ENCODE data around the gene MTO1.
"Not testable (repeated sequence)": the region's sequence is repeated elsewhere in the genome, so short reads cannot be mapped to it uniquely, and the experiment has no call there.

The MTO1 gene, protein sequence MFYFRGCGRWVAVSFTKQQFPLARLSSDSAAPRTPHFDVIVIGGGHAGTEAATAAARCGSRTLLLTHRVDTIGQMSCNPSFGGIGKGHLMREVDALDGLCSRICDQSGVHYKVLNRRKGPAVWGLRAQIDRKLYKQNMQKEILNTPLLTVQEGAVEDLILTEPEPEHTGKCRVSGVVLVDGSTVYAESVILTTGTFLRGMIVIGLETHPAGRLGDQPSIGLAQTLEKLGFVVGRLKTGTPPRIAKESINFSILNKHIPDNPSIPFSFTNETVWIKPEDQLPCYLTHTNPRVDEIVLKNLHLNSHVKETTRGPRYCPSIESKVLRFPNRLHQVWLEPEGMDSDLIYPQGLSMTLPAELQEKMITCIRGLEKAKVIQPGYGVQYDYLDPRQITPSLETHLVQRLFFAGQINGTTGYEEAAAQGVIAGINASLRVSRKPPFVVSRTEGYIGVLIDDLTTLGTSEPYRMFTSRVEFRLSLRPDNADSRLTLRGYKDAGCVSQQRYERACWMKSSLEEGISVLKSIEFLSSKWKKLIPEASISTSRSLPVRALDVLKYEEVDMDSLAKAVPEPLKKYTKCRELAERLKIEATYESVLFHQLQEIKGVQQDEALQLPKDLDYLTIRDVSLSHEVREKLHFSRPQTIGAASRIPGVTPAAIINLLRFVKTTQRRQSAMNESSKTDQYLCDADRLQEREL

DNA sequence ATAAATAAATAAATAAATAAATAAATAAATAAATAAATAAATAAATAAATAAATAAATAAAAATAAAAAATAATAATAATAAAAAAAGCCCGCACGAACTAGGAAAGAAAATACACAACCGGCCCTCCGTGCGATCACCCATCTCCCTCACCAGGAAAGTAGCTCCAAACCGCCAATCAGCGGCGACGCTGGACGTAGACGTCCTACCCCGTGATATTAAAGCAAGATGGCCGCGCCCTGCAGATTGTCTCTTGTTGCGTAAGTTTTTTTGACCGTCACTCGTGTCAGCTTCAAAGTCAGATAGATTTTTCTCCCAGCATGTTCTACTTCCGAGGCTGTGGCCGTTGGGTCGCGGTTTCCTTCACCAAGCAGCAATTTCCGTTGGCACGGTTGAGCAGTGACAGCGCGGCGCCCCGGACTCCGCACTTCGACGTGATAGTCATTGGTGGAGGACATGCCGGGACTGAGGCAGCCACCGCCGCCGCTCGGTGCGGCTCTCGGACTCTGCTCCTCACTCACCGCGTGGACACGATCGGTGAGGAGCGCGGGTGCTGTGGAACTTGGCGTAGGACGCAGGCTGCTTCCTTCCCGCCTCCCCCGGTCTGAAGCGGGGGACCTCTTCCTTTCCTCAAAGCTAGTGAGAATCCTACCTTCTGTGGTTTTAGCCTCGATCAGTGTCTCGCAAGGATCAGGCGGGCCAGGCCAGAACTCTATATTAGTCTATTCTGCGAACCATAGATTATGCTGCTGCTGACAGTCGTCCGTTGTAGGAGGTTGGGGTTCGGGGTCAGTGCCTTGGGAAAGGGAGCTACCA lies at the start of gene MTO1:
Gene MTO1 (plus strand): TSS at position 201 of the 814 bp plus-strand sequence. CDS start 118 bp downstream, at position 319.
- DNase-seq (ENCODE audit: low read depth in 1 of 2, low spot score in 1 of 2): peak; percentile 83 to 91
- no peak for TF ChIP-seq JUND (IDR thresholded peaks at IDR 0.05; ENCODE audit: low read depth)
- in situ Hi-C loops (cut with HindIII; ENCODE audit: low pct_unique_long_range_greater_than_20kb, low sequenced_read_pairs): no loop called here

DNA sequence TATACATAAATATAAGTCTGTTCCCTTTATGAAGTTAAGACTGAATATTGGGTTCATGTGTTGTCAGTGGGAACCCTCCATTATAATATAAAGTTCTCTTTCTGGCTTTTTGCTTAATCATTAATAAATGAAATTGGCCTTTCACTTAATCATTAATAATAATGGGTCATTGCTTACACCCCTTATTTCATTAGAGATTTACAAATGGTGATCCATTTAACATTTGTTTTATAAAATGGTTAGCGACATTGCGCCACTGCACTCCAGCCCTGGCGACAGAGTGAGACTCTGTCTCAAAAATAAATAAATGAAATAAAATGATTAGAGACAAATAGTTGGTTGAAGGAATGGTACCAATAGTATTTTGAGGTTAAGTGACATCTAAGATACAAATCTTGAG lies 48.4 kb upstream of the MTO1 start:
- no peak for TF ChIP-seq JUND (IDR thresholded peaks at IDR 0.05; ENCODE audit: low read depth)
- in situ Hi-C loops (cut with HindIII; ENCODE audit: low pct_unique_long_range_greater_than_20kb, low sequenced_read_pairs): no loop called here
- no peak for DNase-seq (ENCODE audit: low read depth in 1 of 2, low spot score in 1 of 2)

DNA sequence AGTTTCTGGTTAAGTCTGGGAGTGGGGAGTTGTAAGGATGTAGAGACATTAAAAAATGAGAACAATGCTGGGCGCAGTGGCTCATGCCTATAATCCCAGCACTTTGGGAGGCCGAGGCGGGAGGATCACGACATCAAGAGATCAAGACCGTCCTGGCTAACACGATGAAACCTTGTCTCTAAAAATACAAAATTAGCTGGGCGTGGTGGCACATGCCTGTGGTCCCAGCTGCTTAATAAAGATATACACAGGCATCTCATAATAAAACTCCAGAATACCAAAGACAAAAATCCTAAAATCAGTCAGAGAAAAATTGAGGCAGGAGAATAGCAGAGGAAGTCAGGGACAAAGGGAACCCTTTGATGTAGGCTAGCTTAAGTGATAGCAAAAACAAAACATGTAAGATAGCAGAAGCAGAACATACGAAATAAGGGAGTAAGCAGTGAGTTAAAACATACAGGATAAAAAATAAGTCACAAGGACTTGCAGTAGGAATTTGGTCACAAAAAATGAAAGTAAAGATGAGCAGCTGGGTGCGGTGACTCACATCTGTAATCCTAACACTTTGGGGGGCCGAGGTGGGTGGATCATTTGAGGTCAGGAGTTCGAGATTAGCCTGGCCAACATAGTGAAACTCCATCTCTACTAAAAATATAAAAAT lies 43.3 kb upstream of the MTO1 start:
- DNase-seq (ENCODE audit: low read depth in 1 of 2, low spot score in 1 of 2): no peak
- in situ Hi-C loops (cut with HindIII; ENCODE audit: low pct_unique_long_range_greater_than_20kb, low sequenced_read_pairs): no loop called here
- TF ChIP-seq JUND (IDR thresholded peaks at IDR 0.05; ENCODE audit: low read depth): no peak

DNA sequence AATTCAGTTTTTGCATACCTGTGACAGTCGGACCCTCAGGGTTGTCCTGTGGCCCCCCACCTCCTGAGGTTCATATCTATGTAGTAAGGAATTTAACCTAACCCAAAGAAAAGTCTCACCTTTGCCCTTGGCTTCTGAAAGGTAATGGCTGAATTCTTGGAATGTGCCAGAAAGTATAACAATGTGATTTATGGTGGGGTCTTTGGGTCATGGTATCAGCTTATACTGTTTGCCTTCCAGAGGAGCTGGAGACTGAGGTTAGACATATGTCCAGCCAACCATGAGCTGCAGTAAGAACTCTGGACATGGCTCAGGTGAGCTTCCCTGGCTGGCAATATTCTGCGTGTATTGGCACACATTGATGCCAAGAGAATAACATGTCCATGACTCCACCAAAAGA lies 40.0 kb upstream of the MTO1 start:
- in situ Hi-C loops (cut with HindIII; ENCODE audit: low pct_unique_long_range_greater_than_20kb, low sequenced_read_pairs): no loop called here
- DNase-seq (ENCODE audit: low read depth in 1 of 2, low spot score in 1 of 2): no peak
- no peak for TF ChIP-seq JUND (IDR thresholded peaks at IDR 0.05; ENCODE audit: low read depth)

DNA sequence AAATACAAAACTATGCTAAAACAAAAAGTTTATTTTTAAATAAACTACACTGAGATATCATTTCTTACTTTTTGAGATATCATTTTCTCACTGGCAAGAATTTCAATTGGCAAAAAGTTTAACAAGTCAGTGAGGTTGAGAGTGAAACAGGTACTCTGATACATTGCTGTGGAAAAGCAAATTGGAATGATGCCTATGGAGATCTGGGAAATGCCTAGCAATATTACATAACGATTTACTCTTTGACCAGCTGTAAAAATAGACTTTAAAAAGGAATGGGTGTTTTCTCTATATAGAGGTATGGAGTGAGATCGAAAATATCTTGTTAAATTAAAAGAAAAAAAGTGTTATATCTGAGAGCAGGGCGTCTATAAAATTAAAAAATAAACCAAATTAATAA lies 26.3 kb upstream of the MTO1 start:
- in situ Hi-C loops (cut with HindIII; ENCODE audit: low pct_unique_long_range_greater_than_20kb, low sequenced_read_pairs): no loop called here
- no peak for DNase-seq (ENCODE audit: low read depth in 1 of 2, low spot score in 1 of 2)
- no peak for TF ChIP-seq JUND (IDR thresholded peaks at IDR 0.05; ENCODE audit: low read depth)

DNA sequence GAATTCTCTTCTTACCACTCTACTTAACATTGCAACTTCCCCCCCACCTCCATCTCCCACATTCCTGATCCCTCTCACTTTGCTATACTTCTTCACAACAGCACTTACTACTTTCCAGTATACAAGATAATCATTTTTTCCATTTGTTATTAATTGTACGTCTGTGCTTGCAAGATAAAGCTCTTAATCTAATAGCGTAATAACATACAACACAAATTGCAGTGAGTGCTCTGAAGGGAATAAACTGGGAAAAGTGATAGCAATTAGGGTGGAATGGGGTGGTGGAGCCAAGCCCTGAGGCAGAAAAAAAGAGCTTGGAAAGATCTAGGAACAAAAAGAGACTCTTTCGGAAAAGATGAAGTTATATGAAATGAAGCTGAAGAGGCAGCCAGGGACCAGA lies 18.0 kb upstream of the MTO1 start:
- in situ Hi-C loops (cut with HindIII; ENCODE audit: low pct_unique_long_range_greater_than_20kb, low sequenced_read_pairs): no loop called here
- no peak for DNase-seq (ENCODE audit: low read depth in 1 of 2, low spot score in 1 of 2)

DNA sequence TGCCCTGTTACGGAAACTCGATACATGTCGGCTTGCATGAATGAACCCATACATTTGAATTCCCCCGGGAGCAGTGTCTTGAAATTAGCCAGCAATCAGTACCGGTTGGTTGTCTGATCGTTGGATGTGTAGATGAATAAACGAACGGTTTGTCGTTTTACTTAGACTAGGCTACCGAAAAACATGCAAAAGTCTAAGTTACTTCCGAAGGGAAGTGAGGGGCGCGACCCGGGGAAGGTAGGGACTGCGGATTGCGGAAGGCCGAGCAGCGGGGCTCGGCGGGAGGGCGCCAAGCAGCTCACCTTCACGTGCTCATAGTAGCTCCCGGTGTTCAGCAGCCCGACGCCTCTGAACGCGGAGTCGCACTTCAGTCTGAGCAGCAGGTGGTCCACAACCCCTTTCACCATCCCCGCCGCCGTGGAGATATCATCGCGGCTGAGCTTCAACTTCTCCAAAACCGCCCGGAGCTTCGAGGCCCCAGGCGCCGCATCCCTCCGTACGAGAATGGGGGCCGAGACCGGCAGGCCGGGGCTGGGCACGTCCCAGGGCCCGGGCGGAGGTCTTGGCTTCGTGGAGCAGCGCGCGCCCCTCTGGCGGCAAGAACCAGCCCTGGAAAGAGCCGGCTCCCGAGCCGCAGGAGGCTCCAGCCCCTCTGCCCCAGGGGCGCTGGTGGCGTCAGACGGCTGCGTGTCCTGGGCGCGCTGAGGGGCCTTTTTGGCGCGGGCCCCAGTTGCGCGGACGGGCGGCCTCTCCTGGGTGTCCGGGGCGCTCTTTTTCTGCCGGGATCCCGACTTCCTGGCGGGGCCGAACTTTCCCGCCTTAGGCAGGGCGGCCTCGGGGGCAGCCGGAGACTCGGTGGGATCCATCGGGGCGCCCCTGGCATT lies 10.1 kb upstream of the MTO1 start:
- no peak for DNase-seq (ENCODE audit: low read depth in 1 of 2, low spot score in 1 of 2)

More for the DNA sequence above, 18.0 kb upstream of the MTO1 start:
- no peak for TF ChIP-seq JUND (IDR thresholded peaks at IDR 0.05; ENCODE audit: low read depth)

DNA sequence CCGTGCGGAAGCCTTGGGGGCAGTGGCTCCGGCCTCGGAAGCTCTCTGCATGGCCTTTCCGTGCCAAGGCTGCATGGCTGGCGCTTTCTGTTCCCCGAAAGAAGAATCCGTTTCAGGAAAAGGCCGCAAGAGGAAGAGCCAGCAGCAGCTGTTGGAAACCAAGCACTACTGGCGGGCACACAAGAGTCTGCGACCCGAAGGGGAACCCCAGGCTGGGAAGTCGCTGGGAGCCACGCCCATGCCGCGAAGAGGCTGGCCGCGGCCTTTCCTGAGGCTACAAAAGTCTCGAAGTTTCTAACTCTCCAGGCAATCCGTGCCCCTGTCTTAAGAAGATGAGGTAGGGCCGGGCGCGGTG lies 9.5 kb upstream of the MTO1 start, which contains the start of gene CGAS:
Gene CGAS (minus strand): TSS at position 191 of the 355 bp plus-strand sequence. CDS start 116 bp downstream, at position 75.
- no peak for TF ChIP-seq JUND (IDR thresholded peaks at IDR 0.05; ENCODE audit: low read depth)
- DNase-seq (ENCODE audit: low read depth in 1 of 2, low spot score in 1 of 2): no peak
- in situ Hi-C loops (cut with HindIII; ENCODE audit: low pct_unique_long_range_greater_than_20kb, low sequenced_read_pairs): no loop called here

More for the DNA sequence above, 10.1 kb upstream of the MTO1 start:
- in situ Hi-C loops (cut with HindIII; ENCODE audit: low pct_unique_long_range_greater_than_20kb, low sequenced_read_pairs): no loop called here
- no peak for TF ChIP-seq JUND (IDR thresholded peaks at IDR 0.05; ENCODE audit: low read depth)

DNA sequence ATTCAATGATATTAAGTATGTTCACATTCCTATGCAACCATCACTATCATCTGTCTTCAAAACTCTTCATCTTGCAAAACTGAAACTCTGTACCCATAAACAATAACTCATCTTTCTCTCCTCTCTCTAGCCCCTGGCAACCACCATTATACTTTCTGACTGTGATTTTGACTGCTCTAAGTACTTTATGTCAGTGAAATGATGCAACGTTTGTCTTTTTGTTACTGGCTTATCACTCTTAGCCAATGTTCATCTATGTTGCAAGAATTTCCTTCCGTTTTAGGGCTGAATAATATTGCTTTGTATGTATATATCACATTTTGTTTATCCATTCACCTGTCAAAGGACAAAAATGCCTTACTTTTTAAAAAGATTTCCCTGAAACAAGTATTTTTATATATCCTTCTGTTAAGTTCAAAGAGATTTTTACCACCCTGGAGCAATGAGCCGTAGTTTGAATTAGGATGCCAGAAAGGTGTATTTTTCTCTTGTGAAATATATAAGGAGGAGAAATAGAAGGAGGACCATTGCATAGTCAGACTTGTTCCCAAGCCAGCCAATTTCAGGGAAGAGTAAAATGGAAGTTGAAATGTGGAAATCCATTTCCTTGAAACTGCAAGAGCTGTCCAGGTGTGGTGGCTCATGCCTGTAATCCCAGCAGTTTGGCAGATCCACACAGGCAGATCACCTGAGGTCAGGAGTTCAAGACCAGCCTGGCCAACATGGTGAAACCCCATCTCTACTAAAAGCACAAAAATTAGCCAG lies 5.5 kb upstream of the MTO1 start:
- in situ Hi-C loops (cut with HindIII; ENCODE audit: low pct_unique_long_range_greater_than_20kb, low sequenced_read_pairs): no loop called here
- DNase-seq (ENCODE audit: low read depth in 1 of 2, low spot score in 1 of 2): no peak
- no peak for TF ChIP-seq JUND (IDR thresholded peaks at IDR 0.05; ENCODE audit: low read depth)

DNA sequence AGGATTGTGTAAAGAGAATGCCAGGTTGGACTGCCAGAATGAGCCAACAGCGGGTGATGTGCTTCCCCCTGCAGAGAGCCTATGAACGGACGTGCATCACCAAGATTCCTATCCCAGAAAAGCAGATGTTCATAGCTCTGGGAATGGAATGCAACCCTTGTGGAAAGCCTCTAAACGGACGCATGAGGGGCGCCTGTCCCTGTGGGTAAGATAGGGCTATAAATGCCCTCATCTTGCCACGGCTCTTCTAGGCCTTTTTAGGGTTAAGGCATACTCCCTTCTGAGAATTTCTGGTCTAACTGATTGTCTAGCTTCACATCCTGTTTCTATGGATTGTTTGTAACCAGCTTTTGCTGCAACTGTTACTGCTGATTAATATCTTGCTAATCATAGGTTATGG lies 2.1 kb upstream of the MTO1 start:
- DNase-seq (ENCODE audit: low read depth in 1 of 2, low spot score in 1 of 2); in situ Hi-C loops (cut with HindIII; ENCODE audit: low pct_unique_long_range_greater_than_20kb, low sequenced_read_pairs): not testable (repeated sequence)

DNA sequence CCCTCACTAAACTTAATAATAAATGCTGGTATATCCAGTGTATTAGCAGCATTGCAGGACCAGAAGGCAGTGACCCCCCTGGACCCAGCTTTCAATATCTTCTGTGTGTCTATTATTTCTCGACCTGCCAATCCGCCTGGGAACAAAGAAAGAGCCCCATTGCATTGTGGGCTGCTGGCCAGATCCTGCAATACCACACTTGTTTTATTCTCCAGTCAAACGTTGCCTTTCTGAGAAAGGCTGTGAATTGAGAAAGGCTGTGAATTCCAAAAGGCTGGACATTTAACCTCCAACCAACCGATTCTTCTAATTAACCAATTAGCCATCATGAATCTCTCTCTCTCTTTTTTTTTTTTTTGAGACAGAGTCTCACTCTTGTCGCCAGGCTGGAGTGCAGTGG lies 1.5 kb upstream of the MTO1 start:
- DNase-seq (ENCODE audit: low read depth in 1 of 2, low spot score in 1 of 2): no peak
- in situ Hi-C loops (cut with HindIII; ENCODE audit: low pct_unique_long_range_greater_than_20kb, low sequenced_read_pairs): no loop called here

More for the DNA sequence above, 1.5 kb upstream of the MTO1 start:
- TF ChIP-seq JUND (IDR thresholded peaks at IDR 0.05; ENCODE audit: low read depth): no peak

Data from T47D (cell line).